ENCODE results near the gene DDRGK1. TPM values are rescaled to one million over a fixed set of nuclear protein-coding genes. Genes with fewer than 3 reads are reported as not detected.

DDRGK1 gene
- total RNA-seq, 1 experiment from 2014 or later: 65.5 TPM

DNA sequence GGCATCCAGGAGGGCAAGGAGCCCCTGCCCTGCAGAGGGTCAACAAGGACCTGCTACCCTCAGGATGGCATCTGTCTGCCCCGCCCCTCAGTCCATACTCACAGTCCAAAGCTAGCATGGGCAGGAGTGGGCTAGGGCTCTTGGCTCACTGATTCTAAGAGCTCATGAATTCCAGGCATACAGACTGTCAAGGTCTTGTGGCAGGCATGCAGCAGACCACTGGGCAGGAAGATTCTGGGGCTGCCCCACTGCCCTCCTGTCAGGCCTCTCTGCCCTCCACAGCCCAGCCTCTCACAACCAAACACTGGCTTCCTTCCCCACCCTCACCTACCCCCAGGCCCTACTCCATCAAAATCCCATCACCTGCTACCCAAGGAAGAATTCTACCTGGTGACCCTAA lies 40.1 kb upstream of the DDRGK1 start:
- no TSS peak for BruUV-seq (replicated peaks)
- TF ChIP-seq POLR2AphosphoS5 (IDR thresholded peaks at IDR 0.05; ENCODE audit: low read depth, low read length): no peak
- TF ChIP-seq, protein P1, sequence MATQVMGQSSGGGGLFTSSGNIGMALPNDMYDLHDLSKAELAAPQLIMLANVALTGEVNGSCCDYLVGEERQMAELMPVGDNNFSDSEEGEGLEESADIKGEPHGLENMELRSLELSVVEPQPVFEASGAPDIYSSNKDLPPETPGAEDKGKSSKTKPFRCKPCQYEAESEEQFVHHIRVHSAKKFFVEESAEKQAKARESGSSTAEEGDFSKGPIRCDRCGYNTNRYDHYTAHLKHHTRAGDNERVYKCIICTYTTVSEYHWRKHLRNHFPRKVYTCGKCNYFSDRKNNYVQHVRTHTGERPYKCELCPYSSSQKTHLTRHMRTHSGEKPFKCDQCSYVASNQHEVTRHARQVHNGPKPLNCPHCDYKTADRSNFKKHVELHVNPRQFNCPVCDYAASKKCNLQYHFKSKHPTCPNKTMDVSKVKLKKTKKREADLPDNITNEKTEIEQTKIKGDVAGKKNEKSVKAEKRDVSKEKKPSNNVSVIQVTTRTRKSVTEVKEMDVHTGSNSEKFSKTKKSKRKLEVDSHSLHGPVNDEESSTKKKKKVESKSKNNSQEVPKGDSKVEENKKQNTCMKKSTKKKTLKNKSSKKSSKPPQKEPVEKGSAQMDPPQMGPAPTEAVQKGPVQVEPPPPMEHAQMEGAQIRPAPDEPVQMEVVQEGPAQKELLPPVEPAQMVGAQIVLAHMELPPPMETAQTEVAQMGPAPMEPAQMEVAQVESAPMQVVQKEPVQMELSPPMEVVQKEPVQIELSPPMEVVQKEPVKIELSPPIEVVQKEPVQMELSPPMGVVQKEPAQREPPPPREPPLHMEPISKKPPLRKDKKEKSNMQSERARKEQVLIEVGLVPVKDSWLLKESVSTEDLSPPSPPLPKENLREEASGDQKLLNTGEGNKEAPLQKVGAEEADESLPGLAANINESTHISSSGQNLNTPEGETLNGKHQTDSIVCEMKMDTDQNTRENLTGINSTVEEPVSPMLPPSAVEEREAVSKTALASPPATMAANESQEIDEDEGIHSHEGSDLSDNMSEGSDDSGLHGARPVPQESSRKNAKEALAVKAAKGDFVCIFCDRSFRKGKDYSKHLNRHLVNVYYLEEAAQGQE (IDR thresholded peaks at IDR 0.05; ENCODE audit: insufficient read depth in 1 of 2, low read depth in 2 of 2, low read length in 1 of 2): no peak
- TF ChIP-seq, protein P2, sequence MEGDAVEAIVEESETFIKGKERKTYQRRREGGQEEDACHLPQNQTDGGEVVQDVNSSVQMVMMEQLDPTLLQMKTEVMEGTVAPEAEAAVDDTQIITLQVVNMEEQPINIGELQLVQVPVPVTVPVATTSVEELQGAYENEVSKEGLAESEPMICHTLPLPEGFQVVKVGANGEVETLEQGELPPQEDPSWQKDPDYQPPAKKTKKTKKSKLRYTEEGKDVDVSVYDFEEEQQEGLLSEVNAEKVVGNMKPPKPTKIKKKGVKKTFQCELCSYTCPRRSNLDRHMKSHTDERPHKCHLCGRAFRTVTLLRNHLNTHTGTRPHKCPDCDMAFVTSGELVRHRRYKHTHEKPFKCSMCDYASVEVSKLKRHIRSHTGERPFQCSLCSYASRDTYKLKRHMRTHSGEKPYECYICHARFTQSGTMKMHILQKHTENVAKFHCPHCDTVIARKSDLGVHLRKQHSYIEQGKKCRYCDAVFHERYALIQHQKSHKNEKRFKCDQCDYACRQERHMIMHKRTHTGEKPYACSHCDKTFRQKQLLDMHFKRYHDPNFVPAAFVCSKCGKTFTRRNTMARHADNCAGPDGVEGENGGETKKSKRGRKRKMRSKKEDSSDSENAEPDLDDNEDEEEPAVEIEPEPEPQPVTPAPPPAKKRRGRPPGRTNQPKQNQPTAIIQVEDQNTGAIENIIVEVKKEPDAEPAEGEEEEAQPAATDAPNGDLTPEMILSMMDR (IDR thresholded peaks at IDR 0.05): no peak
- no peak for TF ChIP-seq SIN3A (IDR thresholded peaks at IDR 0.05; ENCODE audit: borderline replicate concordance, insufficient read depth, low read depth, low read length)
- TF ChIP-seq TCF7L2 (IDR thresholded peaks at IDR 0.05; ENCODE audit: low read depth, low read length): no peak
- POLR2A ChIA-PET: interaction anchor here (0.6 kb wide), 1 partner anchor 87 kb away, joined by 6 read pairs; no protein-coding TSS in a partner anchor
- no peak for DNase-seq (ENCODE audit: low read depth, low spot score)
- peak overlapping the region; percentile 44 for H3K27ac ChIP-seq (ENCODE audit: low read length)
- CTCF ChIA-PET: no interaction called here
- H3K4me3 ChIP-seq (ENCODE audit: low read depth in 2 of 2, low read length in 2 of 2): no peak overlapping the region
- peaks cover 13% of the 10 kb centered on the region for H3K4me1 ChIP-seq (ENCODE audit: control insufficient read depth, insufficient read depth, low read length)
- H3K36me3 ChIP-seq (ENCODE audit: control insufficient read depth, insufficient read depth, low read length): no peaks in the 10 kb centered on the region; the same call in 1 of the 2 replicates
- H3K27me3 ChIP-seq (ENCODE audit: control insufficient read depth, insufficient read depth, low read length): no peaks in the 10 kb centered on the region
- in situ Hi-C loops (cut with HindIII; ENCODE audit: low pct_unique_long_range_greater_than_20kb, low sequenced_read_pairs) (no loop called here), intact Hi-C loops (cut with micrococcal nuclease; ENCODE audit: unreplicated experiment) (no loop called here)
- ATAC-seq: no peak
- H3K9me3 ChIP-seq (ENCODE audit: control insufficient read depth, insufficient read depth, low read depth, low read length): no peaks in the 10 kb centered on the region

DNA sequence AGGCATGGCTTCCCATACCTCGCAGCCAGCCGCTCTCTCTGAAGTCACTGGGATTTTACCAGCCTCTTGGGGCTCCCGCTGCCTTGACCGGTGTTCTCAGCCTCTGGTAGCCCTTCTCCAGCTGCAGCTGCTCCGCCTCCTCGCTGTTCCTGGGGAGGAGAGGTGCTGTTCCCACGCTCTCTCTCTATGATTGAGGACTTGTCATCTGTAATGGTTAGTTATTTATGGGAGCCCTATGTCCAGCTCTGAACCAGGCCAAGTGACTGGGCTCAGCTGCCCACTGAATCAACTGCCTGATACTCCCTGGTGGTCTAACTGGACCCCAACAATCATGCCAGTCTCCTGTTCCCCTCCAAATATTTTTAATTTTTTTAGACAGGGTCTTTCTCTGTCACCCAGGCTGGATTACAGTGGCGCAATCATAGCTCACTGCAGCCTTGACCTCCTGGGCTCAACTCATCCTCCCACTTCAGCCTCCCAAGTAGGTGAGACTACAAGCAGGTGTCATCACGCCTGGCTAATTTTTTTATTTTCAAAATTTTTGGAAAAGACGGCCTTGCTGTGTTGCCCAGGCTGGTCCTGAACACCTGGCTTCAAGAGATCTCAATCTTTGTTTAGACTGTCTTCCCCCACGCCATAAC lies 39.4 kb upstream of the DDRGK1 start:
- in situ Hi-C loops (cut with HindIII; ENCODE audit: low pct_unique_long_range_greater_than_20kb, low sequenced_read_pairs): no loop called here

More for the DNA sequence above, 39.4 kb upstream of the DDRGK1 start:
- Histone ChIP-seq H3K36me3 (ENCODE audit: control insufficient read depth, insufficient read depth, low read length) (no peaks in the 10 kb centered on the region; the same call in 1 of the 2 replicates), H3K4me1 (ENCODE audit: control insufficient read depth, insufficient read depth, low read length) (peaks cover 13% of the 10 kb centered on the region), H3K27me3 (ENCODE audit: control insufficient read depth, insufficient read depth, low read length) (no peaks in the 10 kb centered on the region), H3K4me3 (ENCODE audit: low read depth in 2 of 2, low read length in 2 of 2) (no peak overlapping the region), H3K27ac (ENCODE audit: low read length) (no peak overlapping the region), H3K9me3 (ENCODE audit: control insufficient read depth, insufficient read depth, low read depth, low read length) (no peaks in the 10 kb centered on the region)
- ATAC-seq (no peak), DNase-seq (ENCODE audit: low read depth, low spot score) (no peak)
- CTCF ChIA-PET: no interaction called here
- intact Hi-C loops (cut with micrococcal nuclease; ENCODE audit: unreplicated experiment): no loop called here
- POLR2A ChIA-PET: interaction anchor here (0.6 kb wide), 2 partner anchors 86 to 347 kb away, joined by 6 to 12 read pairs; no protein-coding TSS in a partner anchor
- BruUV-seq (replicated peaks): no TSS peak
- no peak for TF ChIP-seq POLR2AphosphoS5 (IDR thresholded peaks at IDR 0.05; ENCODE audit: low read depth, low read length)
- TF ChIP-seq, protein P1 (IDR thresholded peaks at IDR 0.05; ENCODE audit: insufficient read depth in 1 of 2, low read depth in 2 of 2, low read length in 1 of 2): no peak
